Measurements from ENCODE around the gene DGCR8. TPM values are rescaled to one million over a fixed set of nuclear protein-coding genes. Genes with fewer than 3 reads are reported as not detected.

DGCR8 gene
- total and polyA plus RNA-seq, 7 donors: 6.7 to 32.7 (median 15.3) TPM

DNA sequence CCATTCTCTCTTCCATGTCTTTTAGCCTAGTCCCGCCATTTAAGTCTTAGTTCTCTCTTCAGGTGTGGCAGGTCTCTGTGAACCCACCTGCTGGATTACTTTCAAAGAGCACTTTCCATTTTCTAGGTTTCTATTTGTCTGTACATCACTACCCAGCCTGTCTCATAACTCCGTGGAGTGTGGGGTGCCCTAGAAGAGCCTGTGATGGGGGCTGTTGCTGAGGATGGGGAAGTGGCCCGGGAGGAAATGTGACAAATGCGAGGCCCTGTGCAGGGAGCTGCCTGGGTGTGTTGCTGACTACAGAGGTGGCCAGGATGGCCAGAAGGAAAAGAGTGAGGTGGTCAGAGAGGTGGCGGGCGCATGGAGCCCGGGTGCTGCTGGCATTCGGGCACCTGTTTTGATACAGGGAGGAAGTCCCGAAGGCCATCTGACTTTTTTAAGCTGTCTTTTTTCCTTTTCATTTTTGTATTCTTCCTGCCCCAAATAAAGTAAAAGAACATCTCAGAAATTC is 10.7 kb downstream of the DGCR8 start:
- no peak overlapping the region for H3K27ac ChIP-seq
- TF ChIP-seq POLR2A (IDR thresholded peaks at IDR 0.05) (no peak), EP300 (IDR thresholded peaks at IDR 0.05) (no peak), POLR2AphosphoS5 (IDR thresholded peaks at IDR 0.05) (no peak)
- TF ChIP-seq, protein P1, sequence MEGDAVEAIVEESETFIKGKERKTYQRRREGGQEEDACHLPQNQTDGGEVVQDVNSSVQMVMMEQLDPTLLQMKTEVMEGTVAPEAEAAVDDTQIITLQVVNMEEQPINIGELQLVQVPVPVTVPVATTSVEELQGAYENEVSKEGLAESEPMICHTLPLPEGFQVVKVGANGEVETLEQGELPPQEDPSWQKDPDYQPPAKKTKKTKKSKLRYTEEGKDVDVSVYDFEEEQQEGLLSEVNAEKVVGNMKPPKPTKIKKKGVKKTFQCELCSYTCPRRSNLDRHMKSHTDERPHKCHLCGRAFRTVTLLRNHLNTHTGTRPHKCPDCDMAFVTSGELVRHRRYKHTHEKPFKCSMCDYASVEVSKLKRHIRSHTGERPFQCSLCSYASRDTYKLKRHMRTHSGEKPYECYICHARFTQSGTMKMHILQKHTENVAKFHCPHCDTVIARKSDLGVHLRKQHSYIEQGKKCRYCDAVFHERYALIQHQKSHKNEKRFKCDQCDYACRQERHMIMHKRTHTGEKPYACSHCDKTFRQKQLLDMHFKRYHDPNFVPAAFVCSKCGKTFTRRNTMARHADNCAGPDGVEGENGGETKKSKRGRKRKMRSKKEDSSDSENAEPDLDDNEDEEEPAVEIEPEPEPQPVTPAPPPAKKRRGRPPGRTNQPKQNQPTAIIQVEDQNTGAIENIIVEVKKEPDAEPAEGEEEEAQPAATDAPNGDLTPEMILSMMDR (IDR thresholded peaks at IDR 0.05): no peak
- no peak overlapping the region for H3K4me3 ChIP-seq
- intact Hi-C loops (cut with DNase I): no loop called here
- no peaks in the 10 kb centered on the region for H3K9me3 ChIP-seq
- H3K27me3 ChIP-seq: no peaks in the 10 kb centered on the region
- DNase-seq: no peak
- WGBS, 2 donors: 86 to 94% methylated on average over 9 of the region's 9 CpGs
- peaks cover 0 to 3% (median under 1%) of the 10 kb centered on the region in 4 donors for H3K4me1 ChIP-seq
- peaks cover 62 to 100% (median 86%) of the 10 kb centered on the region in 4 donors for H3K36me3 ChIP-seq

DNA sequence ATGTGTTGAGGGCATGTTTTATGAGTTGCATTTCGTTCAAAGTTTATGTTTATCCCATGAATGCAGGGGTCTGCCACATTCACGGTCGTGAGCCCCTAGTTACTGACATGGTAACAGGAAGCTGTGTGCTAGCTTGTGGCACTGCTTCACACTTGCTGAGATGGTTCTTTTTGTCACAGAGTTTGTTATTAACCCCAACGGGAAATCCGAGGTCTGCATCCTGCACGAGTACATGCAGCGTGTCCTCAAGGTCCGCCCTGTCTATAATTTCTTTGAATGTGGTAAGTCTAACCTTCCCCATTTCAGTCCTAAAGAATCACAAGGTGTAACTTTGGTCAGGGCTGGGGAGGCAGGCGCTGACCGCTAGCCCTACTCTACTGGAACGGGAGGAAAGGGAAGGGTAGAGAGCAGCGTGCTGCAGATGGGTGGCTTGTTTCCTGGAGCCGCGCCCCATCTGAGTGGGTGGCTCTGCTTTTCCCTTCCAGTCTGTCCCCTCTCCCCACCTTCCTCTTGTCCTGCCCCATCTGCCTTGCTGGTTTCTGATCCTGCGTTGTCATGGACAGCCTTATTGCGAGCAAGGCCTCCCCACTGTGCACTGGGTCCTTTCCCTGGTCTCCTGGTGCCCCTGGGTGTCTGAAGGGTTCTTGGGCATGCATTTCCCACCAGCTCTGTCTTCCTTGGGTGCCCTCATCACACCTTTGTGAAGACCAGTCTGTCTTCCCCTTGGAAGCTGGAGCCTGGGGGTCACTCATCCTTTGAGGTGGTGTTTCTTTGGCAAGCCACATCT is 11.8 kb downstream of the DGCR8 start:
- Histone ChIP-seq H3K36me3 (peaks cover 51 to 100% (median 88%) of the 10 kb centered on the region in 4 donors), H3K9me3 (no peaks in the 10 kb centered on the region), H3K27me3 (no peaks in the 10 kb centered on the region), H3K27ac (no peak overlapping the region), H3K4me1 (no peaks in the 10 kb centered on the region), H3K4me3 (no peak overlapping the region)
- intact Hi-C loops (cut with DNase I): no loop called here
- 90 to 92% methylated on average over 16 of the region's 16 CpGs for WGBS, 2 donors
- TF ChIP-seq POLR2AphosphoS5 (IDR thresholded peaks at IDR 0.05) (no peak), POLR2A (IDR thresholded peaks at IDR 0.05) (no peak), EP300 (IDR thresholded peaks at IDR 0.05) (no peak)
- TF ChIP-seq, protein P1 (IDR thresholded peaks at IDR 0.05): no peak
- DNase-seq: no peak

DNA sequence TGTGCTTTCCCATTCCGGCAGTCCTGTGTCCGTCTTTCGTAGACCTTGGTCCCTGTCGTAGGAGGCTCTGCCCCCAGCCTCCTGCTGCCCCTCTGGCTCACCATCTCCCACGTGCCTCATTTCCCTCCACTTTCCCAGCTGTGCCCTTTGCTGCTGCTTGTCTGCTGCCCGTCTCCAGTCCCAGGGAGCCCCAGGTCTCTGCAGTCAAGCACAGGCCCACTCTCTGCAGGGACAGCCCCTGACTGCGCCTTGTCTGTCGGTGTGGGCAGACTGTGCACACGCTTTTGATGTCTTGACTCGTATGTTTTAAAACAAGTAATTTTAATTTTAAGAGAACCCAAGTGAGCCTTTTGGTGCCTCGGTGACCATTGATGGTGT is 12.4 kb downstream of the DGCR8 start:
- no peaks in the 10 kb centered on the region for H3K27me3 ChIP-seq
- H3K4me3 ChIP-seq: no peak overlapping the region
- 90 to 94% methylated on average over 11 of the region's 11 CpGs for WGBS, 2 donors
- intact Hi-C loops (cut with DNase I): no loop called here
- H3K9me3 ChIP-seq: no peaks in the 10 kb centered on the region
- no peaks in the 10 kb centered on the region for H3K4me1 ChIP-seq
- DNase-seq: no peak
- TF ChIP-seq POLR2A (IDR thresholded peaks at IDR 0.05): no peak
- TF ChIP-seq EP300 (IDR thresholded peaks at IDR 0.05): no peak
- no peak for TF ChIP-seq POLR2AphosphoS5 (IDR thresholded peaks at IDR 0.05)
- TF ChIP-seq, protein P1 (IDR thresholded peaks at IDR 0.05): no peak
- peaks cover 49 to 100% (median 85%) of the 10 kb centered on the region in 4 donors for H3K36me3 ChIP-seq
- no peak overlapping the region for H3K27ac ChIP-seq

DNA sequence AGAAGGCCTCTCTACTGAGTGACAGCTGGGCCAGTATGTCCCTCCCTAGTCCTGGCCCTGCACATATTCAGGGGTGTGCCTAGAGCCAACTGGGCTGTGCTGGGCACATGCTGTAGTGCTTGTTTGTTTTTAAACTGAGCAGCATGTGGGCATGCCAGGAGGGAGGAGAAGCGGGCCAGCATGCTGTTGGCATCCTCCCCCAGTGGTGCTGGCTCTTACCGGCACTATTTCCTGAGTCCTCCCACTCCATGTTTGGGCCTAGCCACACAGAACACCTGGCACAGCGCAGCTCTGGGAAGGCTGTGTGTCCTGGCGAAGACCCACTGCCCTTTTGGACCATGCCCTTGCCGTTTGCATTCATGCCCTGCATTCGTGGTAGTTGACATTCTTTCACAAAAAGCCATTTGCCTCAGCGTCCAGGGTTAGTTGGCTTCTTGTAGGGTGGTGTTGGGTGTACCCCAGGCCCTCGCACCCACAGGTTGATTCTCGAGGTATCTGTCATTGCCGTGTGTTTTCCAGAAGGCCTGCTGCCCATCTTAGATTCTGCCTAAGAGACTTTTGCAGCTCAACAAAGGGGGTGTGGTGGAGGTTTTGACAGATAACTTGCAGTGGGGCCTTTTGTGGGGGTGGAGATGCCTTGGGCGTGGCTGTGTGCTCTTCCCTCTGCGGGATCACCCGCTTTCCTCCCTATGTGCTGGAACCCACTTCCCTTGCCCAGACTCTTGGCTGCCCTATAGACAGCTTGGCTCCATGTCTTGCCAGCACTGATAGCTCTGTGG is 13.6 kb downstream of the DGCR8 start:
- DNase-seq: no peak

More for the DNA sequence above, 13.6 kb downstream of the DGCR8 start:
- Histone ChIP-seq H3K27ac (no peak overlapping the region), H3K9me3 (no peaks in the 10 kb centered on the region), H3K4me1 (no peaks in the 10 kb centered on the region), H3K36me3 (peaks cover 45 to 100% (median 78%) of the 10 kb centered on the region in 4 donors), H3K27me3 (no peaks in the 10 kb centered on the region), H3K4me3 (no peak overlapping the region)
- intact Hi-C loops (cut with DNase I): no loop called here
- WGBS, 2 donors: 92 to 97% methylated on average over 13 of the region's 13 CpGs
- TF ChIP-seq POLR2A (IDR thresholded peaks at IDR 0.05) (no peak), POLR2AphosphoS5 (IDR thresholded peaks at IDR 0.05) (no peak), EP300 (IDR thresholded peaks at IDR 0.05) (no peak)
- TF ChIP-seq, protein P1 (IDR thresholded peaks at IDR 0.05): no peak
